OCI-LY7 (cell line): ENCODE data around the gene TCL1A. TPM values are rescaled to one million over a fixed set of nuclear protein-coding genes. Genes with fewer than 3 reads are reported as not detected.
A peak's percentile ranks its signal among the peaks of the same experiment; 100 is the strongest.

ENCODE experiments used
- BruUV-seq: library from RNA; stranded (reverse); fragments of 400-500 nt; replicated peaks from 2 replicates; lab custom pipeline; 2021; lab: Mats Ljungman, UMichigan
- CTCF ChIA-PET: fragments of 300-600 bp; sonication (Branson Sonifier 250); formaldehyde crosslinking; loops from one replicate; lab custom pipeline; 2022; ENCODE audit warnings: antibody characterized with exemption; ENCODE audit not compliant: unreplicated experiment; lab: Charles Lee
- POLR2A ChIA-PET: fragments of 300-600 bp; sonication (Branson Sonifier 250); formaldehyde crosslinking; loops from one replicate; lab custom pipeline; 2022; ENCODE audit warnings: antibody characterized with exemption; lab: Charles Lee
- DNase-seq: peaks from one replicate; pipeline ENCODE4 v3.0.0-alpha.2; 2015; ENCODE audit warnings: low spot score
- H2AFZ ChIP-seq: fragments of 200-600 bp; sonication (generic), shearing (Covaris generic); 2 replicates; pipeline ENCODE4 v1.6.1; 2014; ENCODE audit warnings: mild to moderate bottlenecking, antibody characterized with exemption, low read length, moderate library complexity
- H3K27ac ChIP-seq: fragments of 200-600 bp; sonication (generic); 2 replicates; pipeline ENCODE4 v1.5.1; 2014; ENCODE audit warnings: mixed run types, low read depth, mild to moderate bottlenecking, moderate library complexity, low read length, inconsistent platforms; ENCODE audit not compliant: poor library complexity, severe bottlenecking
- H3K36me3 ChIP-seq: fragments of 200-600 bp; sonication (generic); 2 replicates; pipeline ENCODE4 v1.6.1; 2014; ENCODE audit warnings: mild to moderate bottlenecking, antibody characterized with exemption, low read length, moderate library complexity, mixed read lengths; ENCODE audit not compliant: insufficient read depth
- H3K4me1 ChIP-seq: fragments of 200-600 bp; sonication (generic); 2 replicates; pipeline ENCODE4 v1.5.1; 2014; ENCODE audit warnings: mild to moderate bottlenecking, low read length; ENCODE audit not compliant: insufficient read depth, poor library complexity, severe bottlenecking
- H3K4me2 ChIP-seq: fragments of 200-600 bp; sonication (generic); 2 replicates; pipeline ENCODE4 v1.6.1; 2014; ENCODE audit warnings: mild to moderate bottlenecking, low read length
- H3K4me3 ChIP-seq: fragments of 200-600 bp; sonication (generic); 2 replicates; pipeline ENCODE4 v1.5.1; 2014; ENCODE audit warnings: mild to moderate bottlenecking, low read depth, low read length; ENCODE audit not compliant: poor library complexity, severe bottlenecking
- H3K79me2 ChIP-seq: fragments of 200-600 bp; sonication (generic); 2 replicates; pipeline ENCODE4 v1.6.1; 2016; ENCODE audit warnings: low read depth, mild to moderate bottlenecking, low read length, moderate library complexity, mixed read lengths; ENCODE audit not compliant: insufficient read depth
- H3K9me2 ChIP-seq: fragments of 200-600 bp; sonication (generic); 2 replicates; pipeline ENCODE4 v1.6.1; 2016; ENCODE audit warnings: mild to moderate bottlenecking, low read length, mixed read lengths; ENCODE audit not compliant: insufficient read depth
- H3K9me3 ChIP-seq: fragments of 200-600 bp; sonication (generic); 2 replicates; pipeline ENCODE4 v1.6.1; 2014; ENCODE audit warnings: mild to moderate bottlenecking, mixed run types, low read length, mixed read lengths
- H4K20me1 ChIP-seq: fragments of 200-600 bp; sonication (generic); 2 replicates; pipeline ENCODE4 v1.6.1; 2014; ENCODE audit warnings: mild to moderate bottlenecking, antibody characterized with exemption, low read length, moderate library complexity, mixed read lengths; ENCODE audit not compliant: insufficient read depth
- EZH2phosphoT487 ChIP-seq: fragments of 200-600 bp; sonication (generic); IDR thresholded peaks from 2 replicates; pipeline ENCODE4 v1.6.1; 2018; ENCODE audit warnings: low read depth, borderline replicate concordance, mild to moderate bottlenecking, mixed run types, antibody characterized with exemption, low read length, moderate library complexity, mixed read lengths
- intact Hi-C: fragments of 100-400 bp; cut with micrococcal nuclease; formaldehyde crosslinking; loops from one replicate; pipeline ENCODE4 v1.10.0; 2022; ENCODE audit not compliant: unreplicated experiment
- total RNA-seq, 2 experiments: library from RNA; depleted of rRNA in 1 of 2; stranded (reverse); fragments of >200 nt in 1 of 2; shearing (Covaris generic) in 1 of 2; gene quantifications; 2 replicates each; pipeline ENCODE4 v1.2.3, GENCODE V29; 2014 to 2022
- TF ChIP-seq, protein P1 (sequence below): fragments of 200-600 bp; sonication (generic); conservative IDR thresholded peaks from 2 replicates; pipeline ENCODE4 v1.5.1; 2014; ENCODE audit warnings: mild to moderate bottlenecking, antibody characterized with exemption, low read length, moderate library complexity, mixed read lengths

Gene TCL1A
- total RNA-seq, 2 experiments from 2014 or later = 574 to 1,441 TPM

DNA sequence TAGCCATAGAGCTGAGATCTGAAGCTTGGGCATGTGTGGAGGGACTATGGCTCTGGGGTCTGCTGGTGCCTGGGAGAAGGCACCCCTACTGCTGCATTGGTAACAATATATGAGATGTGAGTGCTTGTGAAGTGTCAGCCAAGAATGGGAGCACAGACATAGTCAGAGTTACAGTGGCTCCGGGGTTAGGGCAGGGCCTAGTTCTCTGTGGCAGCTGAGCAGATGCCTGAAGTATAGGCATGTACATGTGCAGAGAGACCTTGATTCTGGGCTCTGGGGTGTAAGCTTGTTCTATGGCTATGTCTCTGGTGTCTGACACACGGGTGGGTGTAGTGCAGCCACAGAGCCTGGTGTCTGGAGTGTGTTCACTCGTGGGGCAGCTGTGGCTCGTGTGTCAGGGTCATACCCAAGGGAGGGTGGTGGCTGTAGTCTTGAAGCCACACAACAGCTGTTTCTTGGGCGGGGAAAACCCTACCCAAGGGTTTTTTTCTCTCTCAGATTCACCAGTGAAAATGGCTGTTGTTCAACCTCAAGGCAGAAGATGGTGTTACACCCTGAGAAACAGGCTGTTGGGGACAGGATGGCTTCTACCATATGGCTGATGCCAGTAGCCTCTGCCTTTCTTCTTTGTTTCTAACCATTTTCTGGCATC is 11.9 kb upstream of the TCL1A start:
- Histone ChIP-seq H3K36me3 (no peaks in the 10 kb centered on the region; the same call in 1 of the 2 replicates), H3K4me3 (no peak overlapping the region), H3K79me2 (0 out of 2 replicates have a peak, but pooled peaks cover 3% of the 10 kb centered on the region), H3K9me3 (peaks cover 12% of the 10 kb centered on the region; the same call in 1 of the 2 replicates), H2AFZ (peak overlapping the region; percentile 56; the same call in 1 of the 2 replicates), H3K4me2 (peak overlapping the region; percentile 9), H3K4me1 (peaks cover 55% of the 10 kb centered on the region), H3K27ac (no peak overlapping the region), H4K20me1 (no peaks in the 10 kb centered on the region), H3K9me2 (no peaks in the 10 kb centered on the region)
- TF ChIP-seq EZH2phosphoT487 = no peak
- TF ChIP-seq, protein P1, sequence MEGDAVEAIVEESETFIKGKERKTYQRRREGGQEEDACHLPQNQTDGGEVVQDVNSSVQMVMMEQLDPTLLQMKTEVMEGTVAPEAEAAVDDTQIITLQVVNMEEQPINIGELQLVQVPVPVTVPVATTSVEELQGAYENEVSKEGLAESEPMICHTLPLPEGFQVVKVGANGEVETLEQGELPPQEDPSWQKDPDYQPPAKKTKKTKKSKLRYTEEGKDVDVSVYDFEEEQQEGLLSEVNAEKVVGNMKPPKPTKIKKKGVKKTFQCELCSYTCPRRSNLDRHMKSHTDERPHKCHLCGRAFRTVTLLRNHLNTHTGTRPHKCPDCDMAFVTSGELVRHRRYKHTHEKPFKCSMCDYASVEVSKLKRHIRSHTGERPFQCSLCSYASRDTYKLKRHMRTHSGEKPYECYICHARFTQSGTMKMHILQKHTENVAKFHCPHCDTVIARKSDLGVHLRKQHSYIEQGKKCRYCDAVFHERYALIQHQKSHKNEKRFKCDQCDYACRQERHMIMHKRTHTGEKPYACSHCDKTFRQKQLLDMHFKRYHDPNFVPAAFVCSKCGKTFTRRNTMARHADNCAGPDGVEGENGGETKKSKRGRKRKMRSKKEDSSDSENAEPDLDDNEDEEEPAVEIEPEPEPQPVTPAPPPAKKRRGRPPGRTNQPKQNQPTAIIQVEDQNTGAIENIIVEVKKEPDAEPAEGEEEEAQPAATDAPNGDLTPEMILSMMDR = no peak
- BruUV-seq = no TSS peak
- ChIA-PET POLR2A (interaction anchor here (0.6 to 2.0 kb wide), 2 partner anchors 11 to 161 kb away, joined by 3 to 9 read pairs; no protein-coding TSS in a partner anchor), CTCF (no interaction called here)
- intact Hi-C loops = no loop called here
- peak; percentile 26 for DNase-seq

DNA sequence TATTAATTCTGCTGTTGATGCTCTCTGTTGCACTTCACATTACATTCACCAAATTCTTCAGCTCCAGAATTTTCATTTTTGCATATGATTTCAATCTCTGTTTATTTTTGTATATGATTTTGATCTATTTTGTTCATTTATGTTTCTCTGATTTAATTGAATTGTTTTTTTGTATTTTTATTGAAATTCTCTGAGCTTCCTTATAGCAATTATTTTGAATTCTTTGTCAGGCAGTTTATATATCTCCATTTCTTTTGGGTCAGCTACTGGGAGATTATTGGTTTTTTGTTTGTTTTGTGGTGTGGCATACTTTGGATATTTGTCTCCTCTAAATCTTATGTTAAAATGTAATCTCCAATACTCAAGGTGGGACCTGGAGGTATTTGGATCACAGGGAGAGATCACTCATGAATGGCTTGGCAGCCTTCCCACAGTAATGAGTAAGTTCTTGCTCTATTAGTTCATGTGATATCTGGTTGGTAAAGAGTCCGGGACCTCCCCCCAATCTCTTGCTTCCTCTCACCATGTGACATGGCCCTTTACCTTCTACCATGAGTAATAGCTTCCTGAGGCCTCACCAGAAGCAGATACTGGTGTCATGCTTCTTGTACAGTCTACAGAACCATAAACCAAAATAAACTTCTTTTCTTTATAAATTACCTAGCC is 8.7 kb upstream of the TCL1A start:
- Histone ChIP-seq H3K9me3 (peaks cover 12% of the 10 kb centered on the region; the same call in 1 of the 2 replicates), H3K4me3 (no peak overlapping the region), H3K4me1 (peaks cover 30% of the 10 kb centered on the region), H3K79me2 (0 out of 2 replicates have a peak, but pooled peaks cover 2% of the 10 kb centered on the region), H2AFZ (no peak overlapping the region), H3K4me2 (no peak overlapping the region), H3K36me3 (no peaks in the 10 kb centered on the region; the same call in 1 of the 2 replicates), H4K20me1 (no peaks in the 10 kb centered on the region), H3K27ac (no peak overlapping the region), H3K9me2 (no peaks in the 10 kb centered on the region)
- no peak for DNase-seq
- TF ChIP-seq, protein P1 = no peak
- no peak for TF ChIP-seq EZH2phosphoT487
- CTCF ChIA-PET = no interaction called here
- BruUV-seq = no TSS peak
- intact Hi-C loops = no loop called here
- POLR2A ChIA-PET = interaction anchor here (0.8 to 1.2 kb wide), 5 partner anchors 12 to 58 kb away, joined by 3 to 5 read pairs (median 3); no protein-coding TSS in a partner anchor
